Activated naive CD4-positive, alpha-beta T cell treated with anti-CD3 and anti-CD28 coated beads, Interleukin-2, amount 50 U/mL, for 24 hours (primary cell): ENCODE data around the gene TMSB10.
"Not testable (repeated sequence)": the region's sequence is repeated elsewhere in the genome, so short reads cannot be mapped to it uniquely, and the experiment has no call there.

Experiments
- H3K27ac Mint-ChIP-seq: one replicate; pipeline ENCODE4 v1.8.0; 2021; ENCODE audit warnings: mild to moderate bottlenecking, mixed read lengths
- H3K27me3 Mint-ChIP-seq: one replicate; pipeline ENCODE4 v1.8.0; 2021; ENCODE audit warnings: mixed read lengths
- H3K36me3 Mint-ChIP-seq: one replicate; pipeline ENCODE4 v1.8.0; 2021; ENCODE audit warnings: mixed read lengths
- H3K4me1 Mint-ChIP-seq: one replicate; pipeline ENCODE4 v1.8.0; 2021; ENCODE audit warnings: mixed read lengths
- H3K4me3 Mint-ChIP-seq: one replicate; pipeline ENCODE4 v1.8.0; 2021; ENCODE audit warnings: mild to moderate bottlenecking, mixed read lengths
- H3K9me3 Mint-ChIP-seq: one replicate; pipeline ENCODE4 v1.8.0; 2021; ENCODE audit warnings: mixed read lengths

TMSB10 gene

GRCh38 chr2:84905181-84906107 lies at the start of gene TMSB10:
TSS of gene TMSB10 (plus strand) at chr2:84905656.
- Mint-ChIP-seq H3K36me3 (peaks cover 9% of the 10 kb centered on the region), H3K4me3 (peak within 1 kb of the TSS; percentile 95), H3K9me3 (no peaks in the 10 kb centered on the region), H3K27me3 (no peaks in the 10 kb centered on the region), H3K4me1 (peaks cover 67% of the 10 kb centered on the region), H3K27ac (peak within 1 kb of the TSS; percentile 93)

DNA sequence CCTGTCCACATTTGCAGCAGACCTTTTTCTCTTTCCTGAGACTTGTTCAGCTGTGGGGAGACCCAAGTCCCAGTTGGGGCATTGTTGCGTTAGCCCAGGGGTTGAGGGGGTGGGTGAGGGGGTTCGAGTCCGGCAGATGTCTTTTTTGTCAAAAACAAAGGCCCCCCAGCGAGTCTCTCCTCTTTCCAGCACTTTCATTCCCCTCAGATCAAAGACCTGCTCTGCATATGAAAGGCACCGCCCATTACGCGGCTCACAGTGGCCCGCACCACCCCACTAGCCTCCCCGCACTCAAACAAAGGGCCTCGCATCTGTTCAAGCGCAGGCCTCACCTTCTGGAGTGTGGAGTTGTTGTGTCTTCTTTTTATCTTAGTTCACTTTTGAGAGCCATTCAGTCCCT lies 49.7 kb upstream of the TMSB10 start:
- H3K27me3 Mint-ChIP-seq = no peaks in the 10 kb centered on the region
- H3K4me1 Mint-ChIP-seq = peaks cover 96% of the 10 kb centered on the region
- peaks cover 27% of the 10 kb centered on the region for H3K36me3 Mint-ChIP-seq
- H3K9me3 Mint-ChIP-seq = peaks cover 6% of the 10 kb centered on the region
- peak overlapping the region; percentile 97 for H3K27ac Mint-ChIP-seq
- H3K4me3 Mint-ChIP-seq = peak overlapping the region; percentile 68

- no peaks in the 10 kb centered on the region for H3K27me3 Mint-ChIP-seq
- peak overlapping the region; percentile 67 for H3K4me3 Mint-ChIP-seq
- peaks cover 21% of the 10 kb centered on the region for H3K36me3 Mint-ChIP-seq
- peak overlapping the region; percentile 97 for H3K27ac Mint-ChIP-seq
- H3K9me3 Mint-ChIP-seq = peaks cover 6% of the 10 kb centered on the region
- peaks cover 95% of the 10 kb centered on the region for H3K4me1 Mint-ChIP-seq
Measured at GRCh38 chr2:84856787-84857186, 48.7 kb upstream of the TMSB10 start.

GRCh38 chr2:84857566-84857965 lies 47.9 kb upstream of the TMSB10 start:
- Mint-ChIP-seq H3K4me3 (peak overlapping the region; percentile 67), H3K4me1 (peaks cover 95% of the 10 kb centered on the region), H3K9me3 (peaks cover 6% of the 10 kb centered on the region), H3K27me3 (no peaks in the 10 kb centered on the region), H3K36me3 (peaks cover 16% of the 10 kb centered on the region), H3K27ac (peak overlapping the region; percentile 97)

DNA sequence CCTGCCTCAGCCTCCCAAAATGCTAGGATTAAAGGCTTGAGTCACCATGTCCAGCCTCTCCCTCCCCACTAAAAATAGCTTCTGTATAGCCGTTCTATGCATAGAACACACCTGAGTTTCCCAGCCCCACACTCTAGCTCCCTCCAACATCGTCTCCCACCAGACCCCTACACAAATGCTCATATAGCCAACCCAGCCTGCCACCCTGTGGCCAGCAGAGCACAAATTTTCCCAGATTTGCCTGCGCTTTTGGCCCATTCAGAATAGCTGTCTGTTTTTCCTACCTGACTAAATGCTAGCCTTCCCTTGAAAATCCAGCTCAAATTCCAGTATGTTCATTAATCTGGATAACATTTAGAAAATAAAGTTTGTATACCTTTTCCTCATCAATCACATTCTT lies 47.3 kb upstream of the TMSB10 start:
- peak overlapping the region; percentile 30 for H3K4me3 Mint-ChIP-seq
- H3K27me3 Mint-ChIP-seq = no peaks in the 10 kb centered on the region
- H3K27ac Mint-ChIP-seq = peak overlapping the region; percentile 97
- peaks cover 12% of the 10 kb centered on the region for H3K36me3 Mint-ChIP-seq
- H3K4me1 Mint-ChIP-seq = peaks cover 95% of the 10 kb centered on the region
- H3K9me3 Mint-ChIP-seq = peaks cover 3% of the 10 kb centered on the region

GRCh38 chr2:84858937-84859336 lies 46.5 kb upstream of the TMSB10 start:
- H3K4me3 Mint-ChIP-seq = peak overlapping the region; percentile 80
- H3K9me3 Mint-ChIP-seq = no peaks in the 10 kb centered on the region
- peaks cover 9% of the 10 kb centered on the region for H3K36me3 Mint-ChIP-seq
- H3K27ac Mint-ChIP-seq = peak overlapping the region; percentile 91
- peaks cover 94% of the 10 kb centered on the region for H3K4me1 Mint-ChIP-seq
- no peaks in the 10 kb centered on the region for H3K27me3 Mint-ChIP-seq

DNA sequence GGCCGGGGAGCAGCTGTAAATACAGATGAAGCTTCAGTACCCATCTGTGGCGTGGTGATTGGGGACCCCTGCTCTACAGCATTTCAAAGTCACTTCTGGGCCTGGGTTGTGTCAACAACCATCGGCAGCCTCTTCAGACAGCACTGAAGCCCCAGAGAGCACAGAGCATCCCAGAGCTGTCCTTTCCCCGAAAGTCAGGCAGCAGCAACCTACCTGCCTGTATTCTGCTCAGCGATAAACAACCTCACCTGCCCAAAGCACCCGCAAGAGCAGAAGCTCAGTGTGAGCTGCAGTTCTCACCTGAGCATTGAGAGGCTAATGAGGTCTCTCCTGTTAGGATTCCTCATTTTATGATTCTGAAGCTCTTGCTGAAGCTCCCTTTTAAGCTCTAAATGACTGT lies 43.9 kb upstream of the TMSB10 start:
- H3K27me3 Mint-ChIP-seq = no peaks in the 10 kb centered on the region
- peaks cover 94% of the 10 kb centered on the region for H3K4me1 Mint-ChIP-seq
- peak overlapping the region; percentile 74 for H3K4me3 Mint-ChIP-seq
- peak overlapping the region; percentile 96 for H3K27ac Mint-ChIP-seq
- peaks cover 11% of the 10 kb centered on the region for H3K36me3 Mint-ChIP-seq
- no peaks in the 10 kb centered on the region for H3K9me3 Mint-ChIP-seq

DNA sequence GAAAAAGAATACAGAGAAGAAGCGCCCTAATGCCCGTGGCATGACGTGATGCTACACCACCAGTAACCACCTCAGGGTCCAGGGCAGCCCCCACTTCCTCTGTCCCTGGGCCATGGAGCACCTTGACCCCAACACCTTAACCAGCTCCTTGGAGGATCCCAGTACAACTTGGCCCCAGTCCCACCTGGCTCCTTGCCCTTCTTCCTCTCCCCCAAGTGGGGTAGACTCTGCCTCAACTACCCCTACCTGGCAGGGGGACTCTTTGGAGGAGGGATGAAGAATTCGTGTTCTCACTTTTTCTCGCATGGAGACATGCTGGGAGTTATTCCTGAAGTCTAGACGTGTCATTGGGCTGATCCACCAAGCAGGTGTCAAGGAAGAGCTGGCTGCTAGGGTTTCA lies 43.5 kb upstream of the TMSB10 start:
- no peaks in the 10 kb centered on the region for H3K9me3 Mint-ChIP-seq
- H3K27me3 Mint-ChIP-seq = no peaks in the 10 kb centered on the region
- peak overlapping the region; percentile 74 for H3K4me3 Mint-ChIP-seq
- peak overlapping the region; percentile 96 for H3K27ac Mint-ChIP-seq
- peaks cover 94% of the 10 kb centered on the region for H3K4me1 Mint-ChIP-seq
- peaks cover 8% of the 10 kb centered on the region for H3K36me3 Mint-ChIP-seq

- H3K4me1 Mint-ChIP-seq = peaks cover 92% of the 10 kb centered on the region
- peak overlapping the region; percentile 66 for H3K4me3 Mint-ChIP-seq
- peaks cover 12% of the 10 kb centered on the region for H3K36me3 Mint-ChIP-seq
- H3K27me3 Mint-ChIP-seq = no peaks in the 10 kb centered on the region
- no peaks in the 10 kb centered on the region for H3K9me3 Mint-ChIP-seq
- peak overlapping the region; percentile 97 for H3K27ac Mint-ChIP-seq
Measured at GRCh38 chr2:84865181-84865783, 40.2 kb upstream of the TMSB10 start.

DNA sequence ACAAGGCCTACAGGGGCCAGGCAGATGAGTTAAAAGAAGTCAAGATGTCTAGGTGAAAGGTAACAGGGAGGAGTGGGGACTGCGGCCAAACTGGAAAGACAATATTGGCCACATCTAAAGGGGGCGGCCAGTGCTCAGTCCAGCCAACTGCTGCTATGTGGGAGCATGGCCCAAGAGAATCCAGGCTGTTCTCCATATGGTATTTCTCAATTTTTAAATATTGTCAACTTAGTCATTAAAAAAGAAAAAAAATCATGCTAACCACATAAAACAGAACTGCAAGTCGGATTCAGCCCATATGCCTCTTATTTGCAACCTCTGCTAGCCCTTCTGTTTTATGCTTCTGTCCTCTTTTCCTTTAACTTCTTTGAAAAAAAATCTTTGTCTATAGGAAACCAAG lies 39.3 kb upstream of the TMSB10 start:
- Mint-ChIP-seq H3K9me3 (no peaks in the 10 kb centered on the region), H3K4me3 (no peak overlapping the region), H3K27ac (peak overlapping the region; percentile 97), H3K4me1 (peaks cover 93% of the 10 kb centered on the region), H3K27me3 (no peaks in the 10 kb centered on the region), H3K36me3 (peaks cover 16% of the 10 kb centered on the region)

- H3K9me3 Mint-ChIP-seq, H3K27me3 Mint-ChIP-seq, H3K4me3 Mint-ChIP-seq: not testable (repeated sequence)
- peak overlapping the region; percentile 97 for H3K27ac Mint-ChIP-seq
- peaks cover 88% of the 10 kb centered on the region for H3K4me1 Mint-ChIP-seq
- peaks cover 18% of the 10 kb centered on the region for H3K36me3 Mint-ChIP-seq
Measured at GRCh38 chr2:84868327-84868726, 37.1 kb upstream of the TMSB10 start.

- Mint-ChIP-seq H3K27ac (peak overlapping the region; percentile 84), H3K36me3 (peaks cover 22% of the 10 kb centered on the region), H3K4me1 (peaks cover 90% of the 10 kb centered on the region), H3K9me3 (no peaks in the 10 kb centered on the region), H3K27me3 (no peaks in the 10 kb centered on the region), H3K4me3 (peak overlapping the region; percentile 62)
Measured at GRCh38 chr2:84870306-84870705, 35.1 kb upstream of the TMSB10 start.

- H3K36me3 Mint-ChIP-seq = peaks cover 23% of the 10 kb centered on the region
- not testable (repeated sequence) for H3K4me3 Mint-ChIP-seq
Measured at GRCh38 chr2:84872691-84873090, 32.8 kb upstream of the TMSB10 start.

DNA sequence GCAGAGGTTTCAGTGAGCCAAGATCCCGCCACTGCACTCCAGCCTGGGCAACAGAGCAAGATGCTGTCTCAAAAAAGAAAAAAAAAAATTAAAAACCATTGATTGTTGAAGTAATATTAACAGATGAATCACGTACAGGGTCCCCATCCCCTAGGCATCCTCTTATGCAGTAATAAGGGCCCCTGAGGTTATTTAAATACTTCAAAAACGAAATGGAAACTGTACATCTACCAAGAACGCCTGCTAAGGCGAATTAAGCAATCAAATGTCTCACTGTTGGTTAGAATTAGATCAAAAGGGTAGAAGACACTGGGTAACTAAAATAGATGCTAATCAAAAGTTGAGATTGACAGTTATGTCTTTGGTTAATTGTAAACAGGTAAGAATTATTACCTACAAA lies 32.1 kb upstream of the TMSB10 start:
- Mint-ChIP-seq H3K9me3 (no peaks in the 10 kb centered on the region), H3K27ac (peak overlapping the region; percentile 71), H3K4me1 (peaks cover 91% of the 10 kb centered on the region), H3K36me3 (peaks cover 23% of the 10 kb centered on the region), H3K4me3 (peak overlapping the region; percentile 57), H3K27me3 (no peaks in the 10 kb centered on the region)

More at GRCh38 chr2:84872691-84873090, 32.8 kb upstream of the TMSB10 start:
- not testable (repeated sequence) for H3K27me3 Mint-ChIP-seq, H3K9me3 Mint-ChIP-seq, H3K27ac Mint-ChIP-seq
- H3K4me1 Mint-ChIP-seq = peaks cover 90% of the 10 kb centered on the region

DNA sequence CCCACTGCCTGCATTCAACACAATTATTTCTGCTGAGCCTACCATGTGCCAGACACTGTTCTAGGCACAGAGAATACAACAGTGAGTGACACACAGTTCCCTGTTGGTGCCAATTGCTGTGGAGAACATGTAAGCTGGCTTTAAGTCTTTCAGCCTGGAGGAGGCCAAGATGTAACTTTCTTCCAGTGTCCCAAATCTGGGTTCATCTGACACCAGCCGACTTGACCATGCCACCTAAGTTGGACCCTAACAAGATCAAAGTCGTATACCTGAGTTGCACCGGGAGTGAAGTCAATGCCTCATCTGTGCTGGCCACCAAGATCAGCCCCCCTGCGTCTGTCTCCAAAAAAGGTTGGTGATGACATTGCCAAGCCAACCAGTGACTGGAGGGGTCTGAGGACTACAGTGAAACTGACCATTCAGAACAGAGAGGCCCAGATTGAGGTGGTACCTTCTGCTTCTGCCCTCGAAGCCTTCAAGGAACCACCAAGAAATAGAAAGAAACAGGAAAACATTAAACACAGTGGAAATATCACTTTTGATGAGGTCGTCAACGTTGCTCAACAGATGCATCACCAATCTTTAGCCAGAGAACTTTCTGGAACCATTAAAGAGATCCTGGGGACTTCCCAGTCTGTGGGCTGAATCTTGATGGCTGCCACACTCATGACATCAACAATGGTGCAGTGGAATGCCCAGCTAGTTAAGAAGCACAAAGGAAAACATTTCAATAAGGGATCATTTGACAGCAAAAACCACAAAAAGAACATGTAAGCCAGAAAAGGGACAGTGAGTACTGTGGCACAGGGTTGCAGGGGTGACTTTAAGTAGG lies 30.9 kb upstream of the TMSB10 start:
- Mint-ChIP-seq H3K9me3 (no peaks in the 10 kb centered on the region), H3K4me1 (peaks cover 84% of the 10 kb centered on the region), H3K27ac (peak overlapping the region; percentile 96), H3K4me3 (peak overlapping the region; percentile 64), H3K36me3 (peaks cover 21% of the 10 kb centered on the region), H3K27me3 (no peaks in the 10 kb centered on the region)
